GM23338 (cell line): Measurements from ENCODE around the gene FABP1. TPM values are rescaled to one million over a fixed set of nuclear protein-coding genes. Genes with fewer than 3 reads are reported as not detected.

ENCODE experiments used
- ATAC-seq: fragments of 200-7000 bp; cut with Tn5 transposase; 3 replicates; pipeline ENCODE4 v1.9.1; 2020
- DNase-seq: peaks from one replicate; pipeline ENCODE4 v3.0.0-alpha.2; 2015; ENCODE audit warnings: low spot score
- H2AFZ ChIP-seq: fragments of 200-600 bp; sonication (generic); 2 replicates; pipeline ENCODE4 v1.8.0; 2016; ENCODE audit warnings: antibody characterized with exemption, mild to moderate bottlenecking, moderate library complexity
- H3F3A ChIP-seq: fragments of 200-600 bp; sonication (generic); replicated peaks from 2 replicates; pipeline ENCODE4 v1.8.0; 2017; ENCODE audit warnings: antibody characterized with exemption, mixed run types, low read depth
- H3K27ac ChIP-seq: fragments of 200-600 bp; sonication (generic); 2 replicates; pipeline ENCODE4 v1.6.1; 2016; ENCODE audit warnings: low read depth
- H3K27me3 ChIP-seq: fragments of 200-600 bp; sonication (generic); 2 replicates; pipeline ENCODE4 v1.8.0; 2016; ENCODE audit warnings: mild to moderate bottlenecking, mixed run types, moderate library complexity; ENCODE audit not compliant: insufficient read depth
- H3K36me3 ChIP-seq: fragments of 200-600 bp; sonication (generic); 2 replicates; pipeline ENCODE4 v1.8.0; 2016; ENCODE audit warnings: mild to moderate bottlenecking; ENCODE audit not compliant: insufficient read depth
- H3K4me1 ChIP-seq: fragments of 200-600 bp; sonication (generic); 2 replicates; pipeline ENCODE4 v1.8.0; 2016; ENCODE audit warnings: mild to moderate bottlenecking, moderate library complexity; ENCODE audit not compliant: insufficient read depth
- H3K4me2 ChIP-seq: fragments of 200-600 bp; sonication (generic); 2 replicates; pipeline ENCODE4 v1.7.1; 2017; ENCODE audit warnings: mixed run types
- H3K4me3 ChIP-seq: fragments of 200-600 bp; sonication (generic); 2 replicates; pipeline ENCODE4 v1.6.1; 2016; ENCODE audit warnings: mixed run types
- H3K79me2 ChIP-seq: fragments of 200-600 bp; sonication (generic); replicated peaks from 2 replicates; pipeline ENCODE4 v1.8.0; 2017; ENCODE audit warnings: mild to moderate bottlenecking; ENCODE audit not compliant: insufficient read depth
- H3K9me2 ChIP-seq: fragments of 200-600 bp; sonication (generic); 2 replicates; pipeline ENCODE4 v1.8.0; 2017; ENCODE audit not compliant: insufficient read depth
- H4K20me1 ChIP-seq: fragments of 200-600 bp; sonication (generic); replicated peaks from 2 replicates; pipeline ENCODE4 v1.8.0; 2017; ENCODE audit warnings: mild to moderate bottlenecking; ENCODE audit not compliant: insufficient read depth
- H3K27ac Mint-ChIP-seq: 2 replicates; pipeline ENCODE4 v1.8.0; 2020; ENCODE audit warnings: inconsistent platforms, mild to moderate bottlenecking, moderate library complexity, mixed read lengths
- H3K27me3 Mint-ChIP-seq: 3 replicates; pipeline ENCODE4 v1.8.0; 2022; ENCODE audit warnings: low read depth, mild to moderate bottlenecking, moderate library complexity, mixed read lengths, inconsistent platforms; ENCODE audit not compliant: insufficient read depth, poor library complexity
- H3K36me3 Mint-ChIP-seq: 3 replicates; pipeline ENCODE4 v1.8.0; 2021; ENCODE audit warnings: low read depth, mild to moderate bottlenecking, inconsistent platforms, moderate library complexity, mixed read lengths
- H3K4me1 Mint-ChIP-seq: 3 replicates; pipeline ENCODE4 v1.8.0; 2020; ENCODE audit warnings: mild to moderate bottlenecking, inconsistent platforms, mixed read lengths
- H3K4me3 Mint-ChIP-seq: 3 replicates; pipeline ENCODE4 v1.8.0; 2021; ENCODE audit warnings: moderate library complexity, mild to moderate bottlenecking, inconsistent platforms, mixed read lengths
- H3K9me3 Mint-ChIP-seq: 3 replicates; pipeline ENCODE4 v1.8.0; 2020; ENCODE audit warnings: moderate library complexity, mild to moderate bottlenecking, inconsistent platforms, mixed read lengths
- CREB1 ChIP-seq: fragments of 250-450 bp; sonication (Bioruptor Pico); IDR thresholded peaks from 2 replicates; pipeline ENCODE4 v1.5.0; 2020; ENCODE audit warnings: low read depth, mild to moderate bottlenecking, moderate library complexity
- EZH2 ChIP-seq: fragments of 200-600 bp; sonication (generic); IDR thresholded peaks from one replicate; pipeline ENCODE4 v1.8.0; 2017; ENCODE audit warnings: antibody characterized with exemption, mild to moderate bottlenecking, low read depth; ENCODE audit not compliant: unreplicated experiment
- EZH2phosphoT487 ChIP-seq: fragments of 200-600 bp; sonication (generic); IDR thresholded peaks from one replicate; pipeline ENCODE4 v1.8.1; 2018; ENCODE audit warnings: antibody characterized with exemption; ENCODE audit not compliant: unreplicated experiment
- JUNB ChIP-seq: IDR thresholded peaks from one replicate; pipeline ENCODE4 v1.6.1; 2016; ENCODE audit warnings: antibody characterized with exemption; ENCODE audit not compliant: unreplicated experiment
- NANOG ChIP-seq: IDR thresholded peaks from 2 replicates; pipeline ENCODE4 v1.6.1; 2016; ENCODE audit warnings: antibody characterized with exemption, borderline replicate concordance
- POLR2AphosphoS5 ChIP-seq: IDR thresholded peaks from 2 replicates; pipeline ENCODE4 v1.6.1; 2016; ENCODE audit warnings: antibody characterized with exemption, low read depth
- ZNF114 ChIP-seq: fragments of 250-450 bp; sonication (Bioruptor Pico); IDR thresholded peaks from 2 replicates; pipeline ENCODE4 v1.5.0; 2020; ENCODE audit warnings: mild to moderate bottlenecking, moderate library complexity
- ZNF462 ChIP-seq: fragments of 250-450 bp; sonication (Bioruptor Pico); IDR thresholded peaks from 2 replicates; pipeline ENCODE4 v1.5.0; 2020; ENCODE audit warnings: mild to moderate bottlenecking, moderate library complexity
- polyA plus RNA-seq: library from polyadenylated mRNA; unstranded; fragments of >200 nt; fragmentation: Nextera tagmentation; extraction: Ambion mirVana; gene quantifications from 2 replicates; pipeline ENCODE4 v1.2.1, GENCODE V29; 2016
- total RNA-seq: library from RNA; depleted of rRNA; stranded (reverse); fragments of >200 nt; shearing (Covaris generic); gene quantifications from 2 replicates; pipeline ENCODE4 v1.2.3, GENCODE V29; 2014
- TF ChIP-seq, protein P1 (sequence below): IDR thresholded peaks from one replicate; pipeline ENCODE4 v1.6.1; 2018; ENCODE audit warnings: antibody characterized with exemption; ENCODE audit not compliant: unreplicated experiment
- TF ChIP-seq, protein P2 (sequence below): IDR thresholded peaks from 2 replicates; pipeline ENCODE4 v1.6.1; 2016; ENCODE audit warnings: antibody characterized with exemption

Gene FABP1
- total and polyA plus RNA-seq, 2 experiments from 2014 or later, result not detected

GRCh38 chr2:88133875-88134274, 6.0 kb upstream of the FABP1 start:
- no peak for DNase-seq
- Histone ChIP-seq H3K4me1 (no peaks in the 10 kb centered on the region), H3K9me2 (no peaks in the 10 kb centered on the region), H3K36me3 (no peaks in the 10 kb centered on the region), H3K27ac (no peak overlapping the region), H3K4me3 (no peak overlapping the region), H2AFZ (no peak overlapping the region), H4K20me1 (no peaks in the 10 kb centered on the region), H3K4me2 (no peak overlapping the region), H3F3A (no peaks in the 10 kb centered on the region), H3K27me3 (no peaks in the 10 kb centered on the region), H3K79me2 (no peaks in the 10 kb centered on the region)
- no peaks in the 10 kb centered on the region for H3K36me3 Mint-ChIP-seq
- no peaks in the 10 kb centered on the region for H3K9me3 Mint-ChIP-seq
- peaks cover 1% of the 10 kb centered on the region for H3K27me3 Mint-ChIP-seq
- no peak for ATAC-seq
- no peak overlapping the region for H3K4me3 Mint-ChIP-seq
- H3K27ac Mint-ChIP-seq, result no peak overlapping the region
- TF ChIP-seq POLR2AphosphoS5, result no peak
- TF ChIP-seq, protein P1, sequence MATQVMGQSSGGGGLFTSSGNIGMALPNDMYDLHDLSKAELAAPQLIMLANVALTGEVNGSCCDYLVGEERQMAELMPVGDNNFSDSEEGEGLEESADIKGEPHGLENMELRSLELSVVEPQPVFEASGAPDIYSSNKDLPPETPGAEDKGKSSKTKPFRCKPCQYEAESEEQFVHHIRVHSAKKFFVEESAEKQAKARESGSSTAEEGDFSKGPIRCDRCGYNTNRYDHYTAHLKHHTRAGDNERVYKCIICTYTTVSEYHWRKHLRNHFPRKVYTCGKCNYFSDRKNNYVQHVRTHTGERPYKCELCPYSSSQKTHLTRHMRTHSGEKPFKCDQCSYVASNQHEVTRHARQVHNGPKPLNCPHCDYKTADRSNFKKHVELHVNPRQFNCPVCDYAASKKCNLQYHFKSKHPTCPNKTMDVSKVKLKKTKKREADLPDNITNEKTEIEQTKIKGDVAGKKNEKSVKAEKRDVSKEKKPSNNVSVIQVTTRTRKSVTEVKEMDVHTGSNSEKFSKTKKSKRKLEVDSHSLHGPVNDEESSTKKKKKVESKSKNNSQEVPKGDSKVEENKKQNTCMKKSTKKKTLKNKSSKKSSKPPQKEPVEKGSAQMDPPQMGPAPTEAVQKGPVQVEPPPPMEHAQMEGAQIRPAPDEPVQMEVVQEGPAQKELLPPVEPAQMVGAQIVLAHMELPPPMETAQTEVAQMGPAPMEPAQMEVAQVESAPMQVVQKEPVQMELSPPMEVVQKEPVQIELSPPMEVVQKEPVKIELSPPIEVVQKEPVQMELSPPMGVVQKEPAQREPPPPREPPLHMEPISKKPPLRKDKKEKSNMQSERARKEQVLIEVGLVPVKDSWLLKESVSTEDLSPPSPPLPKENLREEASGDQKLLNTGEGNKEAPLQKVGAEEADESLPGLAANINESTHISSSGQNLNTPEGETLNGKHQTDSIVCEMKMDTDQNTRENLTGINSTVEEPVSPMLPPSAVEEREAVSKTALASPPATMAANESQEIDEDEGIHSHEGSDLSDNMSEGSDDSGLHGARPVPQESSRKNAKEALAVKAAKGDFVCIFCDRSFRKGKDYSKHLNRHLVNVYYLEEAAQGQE, result no peak
- no peak for TF ChIP-seq NANOG
- no peak for TF ChIP-seq EZH2
- no peak for TF ChIP-seq JUNB
- TF ChIP-seq ZNF462 (CRISPR knock-in tag), result no peak
- no peak for TF ChIP-seq CREB1
- TF ChIP-seq, protein P2, sequence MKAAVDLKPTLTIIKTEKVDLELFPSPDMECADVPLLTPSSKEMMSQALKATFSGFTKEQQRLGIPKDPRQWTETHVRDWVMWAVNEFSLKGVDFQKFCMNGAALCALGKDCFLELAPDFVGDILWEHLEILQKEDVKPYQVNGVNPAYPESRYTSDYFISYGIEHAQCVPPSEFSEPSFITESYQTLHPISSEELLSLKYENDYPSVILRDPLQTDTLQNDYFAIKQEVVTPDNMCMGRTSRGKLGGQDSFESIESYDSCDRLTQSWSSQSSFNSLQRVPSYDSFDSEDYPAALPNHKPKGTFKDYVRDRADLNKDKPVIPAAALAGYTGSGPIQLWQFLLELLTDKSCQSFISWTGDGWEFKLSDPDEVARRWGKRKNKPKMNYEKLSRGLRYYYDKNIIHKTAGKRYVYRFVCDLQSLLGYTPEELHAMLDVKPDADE, result no peak
- TF ChIP-seq ZNF114, result no peak
- no peak for TF ChIP-seq EZH2phosphoT487
- H3K4me1 Mint-ChIP-seq, result peaks cover 4% of the 10 kb centered on the region; the same call in 1 of the 3 replicates
